AG20443 (cell line): Measurements from ENCODE around the gene NXPH2.

Source experiments
- DNase-seq: peaks from one replicate; pipeline ENCODE4 v3.0.0; 2012; ENCODE audit warnings: low spot score, mixed read lengths

The NXPH2 gene

DNA sequence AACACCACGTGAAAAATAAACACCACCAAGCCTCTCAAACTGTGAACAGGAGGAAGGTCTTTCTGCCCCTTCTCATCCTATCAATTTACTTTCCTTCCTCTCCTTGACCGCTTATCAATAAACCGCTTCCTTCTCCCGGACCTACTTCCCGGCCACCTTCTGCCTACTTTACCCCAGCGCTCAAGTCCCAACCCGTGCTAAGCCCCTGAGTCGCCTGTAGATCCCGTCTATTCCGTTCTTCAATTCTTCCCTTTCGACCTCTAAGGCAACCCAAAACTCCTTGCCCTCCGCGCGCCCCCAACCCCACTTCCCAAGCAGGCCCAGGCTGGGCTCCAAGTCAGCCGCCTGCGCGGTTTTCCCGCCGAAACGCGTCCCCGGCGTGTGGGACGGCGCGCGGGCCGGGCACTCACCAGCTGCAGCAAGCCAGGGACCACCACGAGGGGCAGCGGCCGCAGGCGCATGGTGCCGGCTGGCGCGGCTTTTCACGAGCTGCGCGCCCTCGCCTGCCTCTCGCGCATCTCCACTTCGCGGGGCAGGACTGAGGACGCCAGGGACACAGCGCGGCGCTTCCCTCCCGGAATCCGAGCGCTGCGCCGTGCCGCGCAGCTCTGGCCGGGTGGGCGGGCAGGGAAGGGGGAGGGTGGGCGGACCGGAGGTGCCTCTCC lies at the start of gene NXPH2:
NXPH2 (minus strand) TSS at position 610 of the 665 bp plus-strand sequence; CDS start at position 461, 149 bp downstream.
- DNase-seq = peak; percentile 17

DNA sequence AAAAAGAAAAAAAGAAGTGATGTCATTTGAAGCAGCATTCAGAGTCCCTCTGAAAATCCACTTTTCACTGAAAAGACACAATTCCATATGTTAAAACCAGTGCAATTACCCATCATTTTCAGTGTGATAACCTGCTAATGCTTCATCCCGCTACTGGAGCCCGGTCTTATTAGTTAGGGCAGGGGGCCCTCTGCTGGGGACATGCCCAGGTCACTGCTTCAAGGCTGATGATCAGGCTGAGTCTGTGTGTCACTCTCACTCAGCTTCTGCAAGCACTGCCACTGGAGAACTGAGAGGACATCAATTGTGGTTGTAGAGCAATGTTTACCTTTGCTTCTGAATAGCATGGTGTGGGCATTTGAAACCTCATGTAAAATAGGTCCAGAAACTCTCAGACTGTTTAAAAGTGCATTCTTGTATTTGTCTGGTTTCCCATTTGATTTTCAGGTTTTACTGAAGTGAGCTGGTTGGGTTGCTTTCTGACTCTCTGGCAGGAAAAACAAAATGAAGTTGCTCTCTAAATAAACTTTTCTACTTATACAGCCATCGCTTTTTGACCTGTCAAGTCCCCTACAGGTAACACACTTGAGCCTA lies 49.2 kb upstream of the NXPH2 start:
- DNase-seq = no peak

DNA sequence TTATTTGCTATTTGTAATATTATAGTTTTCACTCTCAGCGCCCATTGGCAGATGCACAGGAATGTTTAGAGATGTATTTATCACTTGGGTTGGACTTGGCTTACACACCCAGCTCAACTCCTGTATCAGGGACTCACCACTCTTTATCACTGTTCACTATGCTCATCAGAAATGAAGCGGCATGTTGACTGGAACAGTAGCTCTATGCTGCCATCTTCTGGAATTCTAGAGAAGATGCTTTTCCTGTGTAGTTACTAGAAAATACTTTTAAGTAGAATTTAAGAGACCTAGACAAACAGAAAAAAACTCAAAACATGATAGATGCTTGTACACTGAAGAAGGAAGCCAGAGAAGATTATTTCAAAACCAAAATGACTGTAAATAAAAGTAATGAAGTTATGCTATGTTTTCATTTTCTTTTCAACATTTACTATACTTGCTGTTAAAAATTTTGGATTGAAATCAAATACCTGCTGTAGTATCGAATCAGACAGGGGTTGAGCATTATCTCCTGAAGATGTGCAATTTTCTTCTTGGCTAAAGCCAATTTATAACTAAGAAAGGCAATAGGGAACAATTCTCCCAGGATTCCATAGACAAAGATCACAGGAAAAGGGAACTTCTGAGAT lies 47.4 kb upstream of the NXPH2 start:
- peak; percentile 59 for DNase-seq

- DNase-seq = no peak
These were observed 43.5 kb upstream of the NXPH2 start for GRCh38 chr2:138823666-138824065.

GRCh38 chr2:138819964-138820363 lies 39.8 kb upstream of the NXPH2 start:
- no peak for DNase-seq

- DNase-seq = no peak
These were observed 38.4 kb upstream of the NXPH2 start for GRCh38 chr2:138818556-138818955.

- DNase-seq = no peak
These were observed 34.1 kb upstream of the NXPH2 start for GRCh38 chr2:138814123-138814898.

DNA sequence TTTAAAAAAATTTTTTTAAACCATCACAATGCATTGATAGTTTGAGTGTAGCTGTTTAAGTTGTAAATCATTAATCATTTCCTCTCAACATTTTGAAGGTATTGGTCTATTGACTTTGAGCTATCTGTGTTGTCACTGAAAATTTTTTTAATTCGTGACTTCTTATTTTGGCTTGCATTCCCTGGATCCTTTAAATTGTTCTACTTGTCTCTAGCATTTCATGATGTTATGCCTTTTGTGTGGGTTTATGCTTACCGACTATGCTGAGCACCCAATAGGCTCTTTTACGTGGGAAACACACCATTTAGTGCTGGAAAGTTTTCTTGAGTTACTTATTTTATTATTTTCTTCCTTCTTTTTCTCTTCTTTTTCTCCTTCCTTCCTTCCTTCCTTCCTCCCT lies 31.2 kb upstream of the NXPH2 start:
- DNase-seq = no peak

- DNase-seq = no peak
These were observed 14.5 kb upstream of the NXPH2 start for GRCh38 chr2:138794724-138795123.

GRCh38 chr2:138787053-138787666 lies 7.0 kb upstream of the NXPH2 start:
- DNase-seq = peak; percentile 38

DNA sequence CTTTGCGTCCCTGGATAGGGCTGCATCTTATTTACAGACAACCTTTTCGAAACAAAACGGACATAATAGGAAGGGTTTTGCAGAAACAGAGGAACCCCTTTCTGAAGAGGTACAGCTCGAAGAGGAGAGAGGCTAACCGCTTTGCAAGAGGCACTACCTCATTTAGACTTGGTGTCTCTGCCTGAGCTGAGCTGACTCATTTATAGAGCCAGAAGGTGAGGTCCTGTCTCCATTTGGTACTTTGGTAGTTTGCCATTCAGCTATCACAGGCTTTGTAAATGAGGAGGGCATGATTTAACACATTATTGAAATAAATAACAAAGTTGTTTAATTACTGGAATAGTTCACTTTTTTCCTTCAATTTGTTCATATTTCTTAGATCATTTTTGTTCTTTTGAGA lies 2.2 kb upstream of the NXPH2 start:
- DNase-seq = no peak

DNA sequence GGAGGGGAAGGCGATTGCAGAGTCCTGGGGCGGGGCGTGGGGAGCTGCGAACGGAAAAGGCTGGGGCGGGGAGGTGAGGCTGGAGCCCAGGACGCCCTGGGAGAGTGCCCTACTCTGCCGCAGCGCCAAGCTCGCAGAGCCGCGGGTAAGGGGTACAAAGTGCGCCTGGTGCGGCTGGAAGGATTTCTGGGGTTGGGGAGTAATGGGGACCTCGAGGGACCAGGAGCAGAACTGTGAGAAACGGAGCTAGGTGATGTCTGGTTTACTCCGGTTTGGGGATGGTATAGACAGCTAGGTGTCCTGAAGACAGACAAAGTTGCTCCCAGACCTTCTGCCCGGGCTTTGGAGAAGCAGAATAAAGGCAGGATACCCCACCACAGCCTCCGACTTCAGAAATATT lies 718 bp upstream of the NXPH2 start:
- no peak for DNase-seq

DNA sequence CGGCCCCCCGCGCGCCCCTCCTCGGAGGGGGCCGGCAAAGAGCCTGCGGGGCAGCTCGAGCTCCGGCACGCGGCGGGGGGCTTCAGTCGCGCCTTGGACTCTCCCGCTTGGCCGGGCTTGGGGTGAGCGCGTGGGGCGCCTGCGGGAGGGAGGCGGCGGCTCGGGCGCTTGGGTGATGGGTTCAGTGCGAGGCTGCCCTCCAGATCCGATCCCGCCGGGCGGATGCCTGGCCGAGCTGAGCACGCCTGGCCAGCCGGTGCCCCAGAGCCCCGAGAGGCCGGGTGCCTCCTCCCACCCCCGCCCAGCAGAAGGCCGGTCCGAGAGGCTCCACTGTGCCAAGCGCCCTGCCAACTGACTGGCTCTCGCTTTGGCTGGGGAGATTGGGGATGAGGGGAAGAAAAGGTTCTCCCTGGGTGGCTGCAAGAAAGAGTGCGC lies 273 bp upstream of the NXPH2 start:
- DNase-seq = no peak

GRCh38 chr2:138779406-138779780 lies 797 bp downstream of the NXPH2 start:
- no peak for DNase-seq

DNA sequence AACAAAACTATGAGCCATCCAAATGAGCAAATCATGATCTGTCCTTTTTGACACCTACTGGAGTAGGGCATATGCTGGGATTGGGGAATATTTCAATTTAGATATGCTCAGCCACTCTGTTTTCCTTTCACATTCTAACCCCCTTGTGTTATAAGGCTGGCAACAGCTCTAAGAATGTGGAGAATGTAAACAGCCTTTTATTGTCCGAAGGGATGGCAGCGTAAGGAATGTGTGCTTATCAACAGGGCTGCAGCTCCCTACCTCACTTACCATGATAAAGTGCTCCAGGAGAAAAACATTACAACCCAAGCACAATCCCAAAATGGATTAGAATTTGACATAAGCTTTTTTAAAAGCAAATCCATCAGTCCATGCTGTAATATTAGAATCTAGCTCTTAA lies 2.2 kb downstream of the NXPH2 start:
- DNase-seq = no peak

DNA sequence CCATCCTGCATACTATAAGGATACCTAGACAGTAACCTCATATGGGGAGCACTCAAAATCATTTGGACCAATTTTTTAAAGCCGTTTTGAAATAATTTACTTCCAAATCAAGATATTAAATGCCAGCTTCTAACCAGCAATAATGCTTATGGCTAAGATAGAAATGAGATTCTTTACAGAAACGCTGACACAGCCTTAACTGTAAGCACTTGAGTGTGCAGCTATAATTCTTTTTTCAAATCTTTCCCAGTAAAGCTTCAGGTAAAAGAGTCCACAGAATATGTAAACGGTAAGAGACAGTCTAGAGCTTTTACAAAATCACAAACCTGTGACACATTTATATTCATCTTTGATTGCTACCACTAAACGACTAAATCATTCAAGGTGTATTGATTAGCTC lies 4.5 kb downstream of the NXPH2 start:
- DNase-seq = no peak

- DNase-seq = no peak
These were observed 8.7 kb downstream of the NXPH2 start for GRCh38 chr2:138771534-138771933.

- DNase-seq = no peak
These were observed 13.1 kb downstream of the NXPH2 start for GRCh38 chr2:138767101-138767500.

DNA sequence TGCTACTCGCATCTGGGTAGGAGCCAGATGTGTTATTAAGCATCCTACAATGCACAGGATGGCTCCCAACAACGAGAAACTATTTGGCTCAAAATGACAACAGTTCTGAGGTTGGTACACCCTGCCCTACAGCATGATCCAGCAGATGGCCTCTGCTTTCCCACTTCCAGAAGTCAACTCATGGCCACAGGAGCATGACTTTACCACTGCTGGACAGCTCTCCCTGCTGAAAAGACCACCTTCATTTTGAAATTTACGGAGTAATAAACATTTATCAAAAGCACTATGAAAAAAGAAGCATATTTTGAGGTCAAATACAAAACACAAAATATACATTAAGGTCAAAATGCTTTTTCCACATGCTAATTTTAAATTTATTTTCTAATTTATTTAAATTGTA lies 13.7 kb downstream of the NXPH2 start:
- no peak for DNase-seq

DNA sequence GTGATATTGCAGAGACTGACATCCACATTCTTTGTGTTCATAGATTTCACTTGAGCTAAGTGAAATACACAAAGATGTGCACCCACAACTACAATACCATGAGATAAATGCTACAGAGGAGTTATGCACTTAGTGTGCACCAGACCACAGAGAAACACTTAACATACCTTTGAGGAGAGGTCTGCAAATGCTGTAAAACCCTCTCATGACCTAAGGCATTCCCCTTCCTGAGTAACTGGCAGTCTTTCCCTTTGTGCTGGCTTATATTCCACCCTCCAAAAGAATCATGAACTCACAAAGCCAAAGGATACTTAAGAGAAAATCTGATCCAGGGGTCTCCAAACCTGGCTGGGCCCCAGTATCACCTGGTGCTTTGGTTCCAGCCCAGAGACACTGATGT lies 16.2 kb downstream of the NXPH2 start:
- no peak for DNase-seq

DNA sequence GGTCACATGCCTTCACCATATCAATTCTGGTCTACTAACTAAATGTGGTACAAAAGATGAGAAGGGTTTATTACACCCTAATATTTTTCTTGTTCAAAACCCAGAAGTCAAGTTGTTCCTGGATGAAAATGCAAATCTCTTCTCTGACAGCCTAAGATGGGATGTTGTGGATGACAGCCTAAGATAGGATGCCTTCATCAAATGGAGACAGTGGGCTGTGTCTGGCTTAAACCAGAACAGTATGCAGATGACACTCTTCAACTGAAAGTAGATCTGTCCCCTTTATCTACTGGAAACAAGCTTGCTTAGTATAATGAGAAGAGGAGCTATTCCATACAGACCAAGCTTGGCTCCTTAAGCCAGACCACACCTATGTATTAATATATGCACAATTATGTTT lies 17.7 kb downstream of the NXPH2 start:
- no peak for DNase-seq

DNA sequence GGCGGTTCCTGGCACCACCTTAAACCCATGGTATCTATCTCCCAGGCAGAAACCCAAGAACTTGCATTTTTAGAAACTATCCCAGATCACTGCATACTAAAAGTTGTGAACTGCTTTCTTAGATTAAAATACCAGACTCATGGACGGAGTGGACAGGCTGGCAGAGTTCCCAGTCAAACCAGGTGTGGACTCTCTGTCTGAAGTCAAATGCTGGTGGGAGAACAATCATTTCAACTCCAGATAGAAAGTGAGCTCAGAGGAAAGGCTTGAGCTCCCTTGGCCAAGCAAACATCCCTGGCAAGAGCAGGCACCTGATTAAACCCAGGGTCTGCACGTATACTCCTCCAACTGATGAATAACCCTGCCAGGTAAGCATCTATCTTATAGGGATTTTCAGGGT lies 19.5 kb downstream of the NXPH2 start:
- DNase-seq = no peak
